ENCODE measurements around the gene NEXN. TPM values are rescaled to one million over a fixed set of nuclear protein-coding genes. Genes with fewer than 3 reads are reported as not detected.
A peak's percentile ranks its signal among the peaks of the same experiment; 100 is the strongest.
"Not testable (repeated sequence)": the region's sequence is repeated elsewhere in the genome, so short reads cannot be mapped to it uniquely, and the experiment has no call there.

NEXN gene
- total RNA-seq, 1 experiment from 2014 or later = 4.2 TPM

GRCh38 chr1:77958850-77959249, 70.4 kb downstream of the NEXN start:
- no peak for DNase-seq (ENCODE audit: low read depth)

DNA sequence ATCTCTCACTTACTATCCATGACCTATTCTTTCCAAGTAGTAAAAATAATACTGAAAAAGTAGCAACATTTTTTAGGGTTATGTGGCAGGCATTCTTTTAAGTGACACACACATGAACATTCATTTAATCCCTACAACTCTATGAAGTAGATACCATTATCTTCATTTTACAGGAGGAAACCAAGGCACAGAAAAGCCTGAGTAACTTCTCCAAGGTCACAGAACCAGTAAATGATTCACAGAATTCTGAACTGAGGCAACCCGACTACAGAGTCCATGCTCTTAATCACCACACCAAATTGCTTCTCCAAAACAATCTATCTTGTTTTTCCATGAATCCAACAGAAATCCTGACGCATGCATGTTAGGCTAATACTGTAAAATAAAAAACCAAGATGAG, 73.0 kb downstream of the NEXN start:
- DNase-seq (ENCODE audit: low read depth) = no peak

DNA sequence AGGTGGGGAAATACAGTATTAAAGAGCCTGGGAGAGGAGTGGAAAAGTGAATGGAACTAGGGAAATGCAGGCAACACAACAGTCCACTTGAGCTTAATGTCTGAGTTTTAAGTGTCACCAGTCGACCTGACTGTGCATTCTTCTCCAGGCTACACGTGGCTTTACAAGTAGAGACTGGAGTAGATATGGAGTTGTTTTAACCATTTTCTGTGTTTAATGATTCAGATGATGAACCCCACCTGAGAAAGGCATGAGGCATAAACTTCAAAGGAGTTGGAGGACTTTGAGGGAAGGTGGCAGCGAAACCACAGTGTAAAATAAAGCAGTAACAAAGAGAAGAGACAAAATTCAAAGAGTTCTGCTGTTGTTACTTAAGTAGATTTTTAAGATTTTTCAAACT, 77.9 kb downstream of the NEXN start:
- no peak for DNase-seq (ENCODE audit: low read depth)

- no peak for DNase-seq (ENCODE audit: low read depth)
These were observed 81.8 kb downstream of the NEXN start for GRCh38 chr1:77970192-77970591.

DNA sequence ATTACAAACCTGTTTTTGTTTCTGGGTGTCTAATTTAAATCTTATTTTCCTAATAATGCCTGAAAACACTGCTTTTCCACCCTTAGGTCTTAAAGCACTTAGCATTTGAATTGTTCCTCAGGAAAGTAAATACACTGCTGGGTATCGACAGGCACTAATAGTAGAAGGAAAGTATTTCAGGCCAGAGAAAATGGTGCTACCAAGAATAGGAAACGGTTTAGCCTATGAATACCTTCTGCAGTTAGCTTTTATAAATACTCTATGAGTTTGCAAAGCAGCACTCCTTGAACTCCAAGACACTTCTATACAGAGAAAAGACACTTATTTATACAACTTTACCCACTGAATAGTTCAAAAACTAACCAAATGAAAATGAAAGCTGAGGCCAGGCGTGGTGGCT, 83.7 kb downstream of the NEXN start:
- DNase-seq (ENCODE audit: low read depth) = no peak

- peak; percentile 15 for DNase-seq (ENCODE audit: low read depth)
These were observed 87.0 kb downstream of the NEXN start for GRCh38 chr1:77975386-77975785.

- no peak for DNase-seq (ENCODE audit: low read depth)
These were observed 87.5 kb downstream of the NEXN start for GRCh38 chr1:77975907-77976306.

- DNase-seq (ENCODE audit: low read depth) = no peak
These were observed 88.1 kb downstream of the NEXN start for GRCh38 chr1:77976433-77977076.

- DNase-seq (ENCODE audit: low read depth) = no peak
These were observed 89.5 kb downstream of the NEXN start for GRCh38 chr1:77977989-77978292.

- DNase-seq (ENCODE audit: low read depth) = peak; percentile 81
These were observed 90.0 kb downstream of the NEXN start for GRCh38 chr1:77978293-77978968.

DNA sequence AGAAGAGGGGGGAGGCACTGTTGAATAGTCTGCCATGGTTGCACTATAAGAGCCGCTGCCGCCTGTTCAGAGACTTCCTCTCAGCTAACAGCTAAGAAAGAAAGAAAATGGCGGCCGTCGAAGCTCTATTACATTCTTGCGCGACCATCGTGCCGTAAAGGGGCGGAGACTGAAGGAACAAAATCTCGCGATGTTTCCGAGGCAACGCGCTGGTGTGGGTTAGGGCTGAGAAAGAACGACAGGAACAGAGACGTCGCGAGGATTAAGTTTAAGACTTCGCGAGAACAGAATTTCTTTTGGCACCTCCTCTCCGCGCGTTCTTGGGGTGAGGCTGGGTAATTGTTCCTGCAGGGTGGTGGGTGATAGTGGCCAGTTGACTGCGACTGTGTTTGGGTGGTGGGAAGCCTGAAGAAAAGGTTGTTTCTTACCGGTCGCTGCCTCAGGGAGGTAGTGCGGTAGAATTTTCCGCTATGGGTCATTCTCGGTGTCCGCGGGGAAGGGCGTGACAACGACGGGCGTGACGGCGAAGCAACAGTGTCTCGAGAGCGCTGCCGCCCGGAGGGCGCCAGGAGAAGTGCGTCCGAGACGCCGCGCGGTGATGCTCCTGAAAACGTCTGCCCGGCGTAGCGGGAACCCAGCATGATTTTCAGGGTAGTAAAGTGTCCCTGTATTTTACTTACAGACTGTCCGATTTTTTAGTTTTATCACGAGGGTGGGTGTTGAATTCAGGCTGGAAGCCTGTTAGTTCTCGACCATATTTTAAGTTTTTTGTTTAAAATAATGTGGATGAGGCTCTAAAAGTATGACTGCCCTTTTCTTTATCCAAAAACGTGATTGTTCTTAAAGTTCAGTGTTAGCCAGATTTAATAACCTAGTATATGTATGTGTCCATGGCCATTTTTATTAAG, 90.8 kb downstream of the NEXN start, which contains the start of gene FUBP1:
Gene FUBP1, minus strand, starts transcription at position 104 of the 908 bp plus-strand sequence. Its CDS starts 68 bp downstream, at position 36.
- DNase-seq (ENCODE audit: low read depth) = peak; percentile 97

DNA sequence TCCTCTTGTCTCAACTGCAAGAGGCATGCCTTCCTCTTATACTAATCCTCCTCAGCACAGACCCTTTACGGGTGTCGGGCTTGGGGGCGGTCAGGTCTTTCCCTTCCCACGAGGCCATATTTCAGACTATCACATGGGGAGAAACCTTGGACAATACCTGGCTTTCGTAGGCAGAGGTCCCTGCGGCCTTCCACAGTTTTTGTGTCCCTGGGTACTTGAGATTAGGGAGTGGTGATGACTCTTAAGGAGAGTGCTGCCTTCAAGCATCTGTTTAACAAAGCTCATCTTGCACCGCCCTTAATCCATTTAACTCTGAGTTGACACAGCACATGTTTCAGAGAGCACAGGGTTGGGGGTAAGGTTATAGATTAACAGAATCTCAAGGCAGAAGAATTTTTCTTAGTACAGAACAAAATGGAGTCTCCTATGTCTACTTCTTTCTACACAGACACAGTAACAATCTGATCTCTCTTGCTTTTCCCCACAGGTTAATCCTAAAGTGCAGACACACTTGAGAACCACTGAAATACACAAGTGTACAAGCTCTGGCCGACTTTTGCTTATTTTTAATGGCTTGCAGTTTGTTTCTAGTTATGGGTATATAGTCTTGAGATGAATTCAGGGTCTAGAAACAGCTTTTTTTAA, 95.0 kb downstream of the NEXN start:
- DNase-seq (ENCODE audit: low read depth) = not testable (repeated sequence)

DNA sequence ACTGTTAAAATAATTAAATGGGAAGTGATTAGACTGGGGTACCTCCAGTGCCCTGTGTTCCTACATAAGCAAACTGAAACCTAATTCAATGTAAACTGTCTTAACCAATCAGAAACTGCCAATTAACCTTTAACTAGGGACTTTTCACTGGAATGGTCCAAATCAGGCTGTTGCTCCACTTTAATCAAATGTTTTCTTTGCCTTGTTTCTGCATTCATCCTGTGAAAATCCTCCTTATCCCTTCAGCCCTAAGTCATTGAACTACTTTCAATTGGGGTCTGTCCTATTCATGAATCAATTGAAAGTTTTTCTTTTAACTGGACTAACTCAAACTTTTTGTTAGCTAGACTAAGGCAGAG, 95.6 kb downstream of the NEXN start:
- no peak for DNase-seq (ENCODE audit: low read depth)

- DNase-seq (ENCODE audit: low read depth) = no peak
These were observed 96.2 kb downstream of the NEXN start for GRCh38 chr1:77984629-77985028.

DNA sequence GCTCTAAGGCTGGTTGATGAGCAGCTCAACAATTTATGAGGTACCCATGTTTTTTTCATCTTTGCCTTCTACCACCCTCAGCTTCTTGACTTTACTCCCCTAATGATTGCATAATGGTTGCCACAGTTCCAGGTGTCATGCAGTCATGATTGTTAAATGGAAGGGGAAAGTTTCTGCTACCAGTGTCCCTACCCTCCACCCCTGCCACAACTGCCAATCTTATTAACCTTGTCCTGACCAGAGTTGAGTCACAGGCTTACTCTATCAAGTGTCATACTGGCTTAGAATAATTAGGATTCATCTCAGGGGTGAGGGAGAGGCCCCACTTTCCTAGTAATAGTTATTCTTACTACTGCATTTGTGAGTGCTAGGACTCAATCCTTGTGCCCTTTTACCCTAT, 98.4 kb downstream of the NEXN start:
- DNase-seq (ENCODE audit: low read depth) = no peak

- no peak for DNase-seq (ENCODE audit: low read depth)
These were observed 99.5 kb downstream of the NEXN start for GRCh38 chr1:77987919-77988318.

DNA sequence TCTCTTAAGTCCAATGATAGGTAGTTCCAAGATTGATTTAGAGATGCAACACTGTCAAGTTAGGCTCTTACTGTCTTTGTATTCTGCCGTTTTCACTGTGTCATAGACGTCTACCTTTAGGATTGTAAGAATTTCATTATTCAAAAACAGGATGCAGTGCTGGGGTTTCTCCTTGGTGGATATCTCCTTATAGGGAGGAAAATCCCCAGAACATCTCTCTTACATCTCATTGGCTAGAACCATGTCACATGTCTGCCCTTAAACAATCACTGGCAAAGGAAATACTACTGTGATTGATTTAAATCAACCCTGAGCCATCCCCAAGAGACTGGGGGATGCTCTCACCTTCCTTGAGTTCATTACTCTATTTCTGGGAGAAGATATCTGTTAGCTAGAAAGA, 101.3 kb downstream of the NEXN start:
- no peak for DNase-seq (ENCODE audit: low read depth)

DNA sequence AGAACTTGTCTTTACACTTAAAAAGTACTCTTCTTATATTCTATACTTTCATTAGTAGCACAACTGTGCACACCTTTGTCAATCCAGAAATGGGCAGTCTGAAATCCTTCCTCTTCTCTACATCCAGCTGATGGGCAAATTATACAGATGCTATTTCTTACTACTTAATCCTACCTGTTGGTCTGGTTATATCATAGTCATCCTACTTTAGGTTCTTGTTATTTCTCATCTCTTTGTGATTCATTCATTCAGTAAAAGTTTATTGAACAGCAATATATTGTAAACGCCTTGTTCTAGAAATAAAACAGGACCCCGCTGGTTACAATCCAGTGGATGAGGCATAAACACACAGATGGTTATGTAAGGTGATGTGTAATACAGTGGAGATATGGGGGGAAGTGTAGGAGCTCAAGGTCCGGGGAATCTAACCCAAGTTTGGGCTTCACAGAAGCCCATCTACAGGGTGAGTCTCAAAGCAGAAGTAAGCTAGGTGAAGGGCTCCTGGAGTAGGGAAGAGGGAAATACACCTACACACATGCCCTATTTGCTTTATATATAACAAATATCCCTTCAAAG, 102.3 kb downstream of the NEXN start:
- DNase-seq (ENCODE audit: low read depth) = no peak

DNA sequence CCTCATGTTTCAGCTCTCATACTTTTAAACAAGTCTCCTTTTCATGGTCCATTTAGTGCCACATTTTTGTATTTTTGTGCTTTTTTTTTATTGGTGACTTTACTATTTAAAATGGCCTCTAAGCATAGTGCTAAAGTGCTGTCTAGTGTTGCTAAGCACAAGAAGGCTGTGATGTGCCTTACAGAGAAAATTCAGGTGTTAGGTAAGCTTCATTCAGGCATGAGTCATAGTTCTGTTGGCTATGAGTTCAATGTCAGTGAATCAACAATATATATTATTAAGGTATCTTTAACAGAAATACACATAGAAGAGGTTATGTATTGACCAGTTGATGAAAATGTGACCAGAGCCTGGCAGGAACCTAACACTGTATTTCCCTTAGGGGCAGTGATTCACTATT, 103.2 kb downstream of the NEXN start:
- no peak for DNase-seq (ENCODE audit: low read depth)

Data from HT1080 (cell line).